NCI-H524 (cell line): Measurements from ENCODE around the gene PAPOLA.

ENCODE experiments used
- DNase-seq, 2 experiments: peaks; one replicate each; lab custom pipeline; 2025; lab: John Stamatoyannopoulos, UW

Gene PAPOLA

DNA sequence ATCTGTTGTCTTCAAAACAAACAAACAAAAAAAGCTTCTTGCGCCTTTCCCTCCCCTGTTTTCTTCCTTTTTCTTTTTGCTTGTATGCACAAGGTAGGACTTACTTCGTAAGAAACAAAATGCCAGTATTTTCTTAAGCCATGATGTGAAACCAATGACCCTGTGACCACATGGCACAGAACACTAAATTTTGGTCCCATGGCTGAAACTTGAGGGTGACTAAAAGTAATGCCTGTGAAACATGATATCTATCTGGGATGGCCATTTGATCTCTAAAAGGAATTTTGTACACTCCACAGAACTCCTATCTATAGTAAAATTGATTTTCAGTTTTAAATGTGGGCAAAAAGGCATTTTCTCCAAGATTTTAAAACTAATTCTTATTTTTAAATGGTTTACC is 63.6 kb downstream of the PAPOLA start:
- DNase-seq, result no peak

DNA sequence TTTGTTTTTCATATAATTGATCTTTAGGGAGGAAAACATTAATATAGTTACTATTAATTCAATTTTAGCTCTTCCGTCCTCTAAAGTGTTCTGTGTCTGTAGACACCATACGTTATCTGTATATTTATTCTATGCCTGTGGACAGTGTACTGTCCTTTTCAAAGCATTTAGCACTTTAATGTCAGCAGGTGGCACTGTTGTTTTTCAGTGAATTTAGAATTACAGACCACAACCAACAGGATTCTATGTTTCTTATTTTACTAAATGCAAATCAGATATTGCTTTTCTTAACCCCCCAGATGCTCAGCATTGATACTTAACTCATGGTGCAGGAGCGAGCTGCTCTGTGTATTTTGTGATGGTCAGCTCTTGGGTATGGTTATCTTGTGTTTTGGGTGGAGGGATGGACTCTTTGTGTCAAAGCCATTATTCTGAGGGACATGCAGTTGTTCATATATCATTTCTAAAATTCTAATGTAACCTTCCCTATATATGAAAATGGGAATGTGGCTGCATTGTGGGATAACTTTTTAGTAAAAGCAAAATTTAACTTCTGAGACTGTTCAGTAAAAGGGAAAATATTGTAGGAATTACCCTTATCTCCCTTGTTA is 65.2 kb downstream of the PAPOLA start:
- peak; percentile 37 to 77 for DNase-seq

DNA sequence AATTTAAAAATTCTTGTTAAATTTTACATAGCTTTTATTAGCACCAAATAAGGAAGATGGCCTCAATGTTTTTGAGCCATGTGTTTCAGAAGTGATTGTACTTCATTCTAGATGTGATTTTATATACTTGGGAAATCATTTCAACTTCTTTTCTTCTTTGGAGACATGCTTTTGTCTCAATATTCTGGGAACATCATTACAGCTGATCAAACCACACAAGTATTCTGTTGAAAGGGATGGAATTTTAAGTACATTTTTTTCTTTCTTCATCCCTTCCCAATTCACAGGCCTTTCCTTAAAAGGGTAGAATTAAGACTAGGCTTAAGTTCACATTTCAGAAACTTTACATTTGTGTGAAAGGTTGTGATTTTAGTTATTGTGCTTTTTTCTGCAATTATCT is 66.4 kb downstream of the PAPOLA start:
- DNase-seq, result no peak

DNA sequence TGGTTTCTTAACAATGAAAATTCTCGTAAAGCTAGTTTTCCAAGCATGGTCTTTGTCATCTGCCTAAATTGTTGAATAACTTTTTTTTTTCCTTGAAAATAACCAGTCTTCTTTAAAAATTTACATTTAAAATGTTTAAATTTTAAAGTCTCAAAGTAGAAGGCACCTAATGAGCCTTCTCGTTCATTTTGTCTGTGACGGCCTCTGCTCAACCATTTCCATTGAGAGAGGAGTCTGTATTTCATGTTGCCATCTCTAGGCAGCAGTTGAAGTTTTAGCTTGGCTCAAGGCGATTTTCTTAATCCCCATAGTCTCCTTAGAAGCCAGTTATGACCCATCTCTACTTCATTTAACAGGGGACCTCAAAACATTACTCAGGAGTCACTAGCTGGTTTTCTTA is 69.1 kb downstream of the PAPOLA start:
- DNase-seq, result no peak

DNA sequence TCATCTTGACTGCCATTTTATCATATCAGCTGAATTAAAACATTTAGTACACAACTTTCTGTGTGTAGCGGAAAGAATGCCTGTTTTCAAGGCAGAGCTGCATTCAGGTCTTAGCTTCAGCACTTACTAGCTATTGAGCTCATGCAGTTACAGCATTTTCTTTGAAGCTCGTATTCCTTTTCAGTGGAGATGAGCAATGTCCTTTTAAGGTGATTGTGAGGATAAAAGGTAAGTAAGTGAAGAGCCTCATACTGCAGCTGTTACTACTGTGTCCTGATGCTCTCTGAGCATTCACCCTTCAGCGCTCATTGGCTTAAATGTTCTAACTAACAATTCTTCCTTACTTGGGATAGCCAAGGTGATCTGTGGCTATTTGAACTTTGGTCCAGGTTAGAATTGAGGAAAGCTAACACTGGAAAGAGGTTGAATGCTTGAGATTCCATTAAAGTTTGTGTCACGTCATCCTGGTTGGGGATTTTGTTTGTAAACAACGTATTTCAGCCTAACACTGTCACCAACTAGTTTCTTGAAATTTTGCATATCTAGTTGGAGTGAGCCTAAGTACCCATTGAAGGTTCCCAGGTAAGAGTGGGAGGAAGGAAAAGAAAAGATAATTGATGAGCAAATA is 71.4 kb downstream of the PAPOLA start:
- peak in 1 of 2 experiments; percentile 37 for DNase-seq

DNA sequence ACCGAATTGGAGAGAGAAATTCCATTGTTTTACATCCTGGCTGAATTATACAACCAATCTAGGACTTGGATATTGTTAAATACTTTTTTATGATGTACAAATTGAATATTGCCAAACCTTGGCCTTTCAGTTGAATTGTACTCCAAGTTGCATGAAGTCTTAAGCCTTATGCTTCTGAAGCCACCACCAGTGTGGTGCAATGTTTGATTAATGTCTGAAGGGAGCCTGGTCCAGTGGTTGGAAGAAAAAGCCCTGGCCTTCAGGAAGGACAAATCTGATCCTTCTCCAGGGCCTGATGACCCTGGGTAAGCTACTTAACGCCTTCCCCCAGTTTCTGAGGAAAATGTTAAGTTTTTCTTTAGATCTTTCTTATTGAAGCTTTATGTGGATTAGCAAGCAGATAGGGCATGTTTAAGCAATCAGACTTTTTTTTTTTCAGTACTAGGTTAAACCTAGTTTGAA is 72.0 kb downstream of the PAPOLA start:
- no peak for DNase-seq

DNA sequence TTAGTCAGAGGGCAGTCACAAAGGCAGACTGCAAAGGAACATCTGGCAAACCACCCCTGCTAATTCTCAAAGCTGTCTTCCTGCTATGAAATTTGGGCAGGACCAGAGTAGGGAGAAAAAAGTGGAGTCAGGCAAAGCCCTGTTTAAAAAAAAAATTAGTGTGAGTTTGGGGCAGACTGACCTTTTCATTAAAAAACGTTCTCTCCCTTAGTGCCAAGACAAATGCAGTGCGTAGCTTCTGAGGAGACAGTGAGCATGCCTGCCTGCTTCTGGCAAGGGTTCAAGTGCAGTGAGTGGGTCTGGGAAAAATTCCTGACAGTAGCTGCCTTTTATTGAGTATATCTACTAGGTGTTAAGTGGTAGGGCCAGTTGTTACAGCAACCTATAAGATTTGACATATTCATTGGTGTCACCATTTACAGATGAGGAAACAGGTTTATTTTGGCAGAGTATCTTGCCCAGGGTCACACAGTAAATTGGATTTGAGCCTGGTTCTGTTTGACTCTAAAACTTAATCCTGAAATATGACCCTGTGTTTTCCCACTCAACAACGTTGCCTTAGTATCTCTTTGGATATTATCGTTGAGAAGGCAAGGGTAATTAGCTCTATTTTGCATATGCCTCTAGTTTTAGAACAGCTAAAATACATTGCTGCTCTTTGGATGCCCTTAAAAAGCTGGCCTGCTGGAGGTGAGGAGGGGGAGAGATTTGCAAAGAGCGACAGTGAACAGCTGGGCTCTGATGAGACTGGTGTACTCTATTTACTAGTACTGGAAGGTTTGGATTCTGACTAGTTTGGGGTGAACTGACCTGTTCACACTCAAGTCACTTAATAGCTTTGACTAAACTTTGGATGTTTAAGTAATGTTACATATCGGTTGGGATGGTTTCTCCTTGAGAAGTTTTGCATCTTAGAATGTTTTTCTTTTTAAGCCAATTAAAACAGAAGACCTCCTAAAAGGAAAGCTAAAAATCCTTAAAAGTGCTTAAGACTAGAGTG is 72.8 kb downstream of the PAPOLA start:
- peak; percentile 92 to 97 for DNase-seq

DNA sequence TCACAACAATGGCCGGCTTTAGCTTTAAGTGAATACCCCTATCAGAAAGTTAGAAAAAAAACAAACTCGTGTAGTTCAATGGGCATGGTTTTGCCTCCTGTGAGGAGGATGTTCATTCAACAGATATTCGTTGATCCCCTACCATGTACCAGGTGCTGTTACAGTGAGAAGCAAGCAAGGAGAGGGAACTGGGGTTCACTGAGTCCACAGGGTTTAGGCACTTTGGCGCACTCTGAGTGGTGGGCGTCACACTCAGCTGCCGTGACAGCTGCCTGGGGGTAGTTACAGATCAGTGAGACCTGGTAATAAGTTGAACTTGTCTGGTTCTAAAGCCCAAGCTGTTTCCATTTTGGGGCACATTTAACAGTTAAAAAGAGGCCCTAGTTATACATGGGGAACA is 74.2 kb downstream of the PAPOLA start:
- peak in 1 of 2 experiments; percentile 53 for DNase-seq

DNA sequence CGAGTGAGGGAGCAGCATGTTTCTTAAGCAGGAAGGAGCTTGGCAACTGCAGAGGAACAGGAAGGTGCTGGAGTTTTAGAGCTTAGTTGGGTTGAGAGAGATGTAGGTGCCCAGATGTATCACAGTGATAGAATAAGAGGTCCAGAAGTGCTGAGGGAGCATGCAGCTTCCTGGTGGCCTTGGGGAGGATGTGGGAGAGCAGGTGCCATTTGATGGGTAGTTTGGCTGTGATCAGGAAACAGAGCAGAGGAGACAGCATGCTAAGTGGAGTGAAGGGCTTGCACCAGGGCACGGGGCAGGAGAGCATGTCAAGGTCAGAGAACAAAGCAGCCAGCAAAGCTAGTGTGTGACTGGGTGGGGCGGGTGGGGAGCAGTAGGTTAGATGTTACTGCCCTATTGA is 74.8 kb downstream of the PAPOLA start:
- DNase-seq, result no peak

DNA sequence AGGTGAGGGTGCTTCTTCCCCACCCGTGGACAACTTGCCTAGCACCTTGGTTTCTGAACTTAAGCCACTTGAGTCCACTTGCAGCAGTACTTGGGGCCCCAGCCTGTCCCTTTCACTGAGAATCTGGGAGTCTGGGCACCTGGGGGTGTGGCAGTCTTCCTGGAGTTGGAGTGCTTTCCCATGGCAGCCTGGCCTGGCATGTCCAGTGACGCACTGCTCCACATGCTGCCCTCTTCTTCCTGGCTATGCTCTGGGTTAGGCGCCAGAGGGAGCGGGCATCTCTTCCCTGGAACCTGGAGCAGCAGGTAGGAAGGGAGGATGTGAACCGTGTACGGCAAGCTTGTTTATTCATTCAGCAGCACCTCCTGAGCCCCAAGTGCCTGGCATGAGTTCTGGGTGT is 76.4 kb downstream of the PAPOLA start:
- DNase-seq, result no peak

DNA sequence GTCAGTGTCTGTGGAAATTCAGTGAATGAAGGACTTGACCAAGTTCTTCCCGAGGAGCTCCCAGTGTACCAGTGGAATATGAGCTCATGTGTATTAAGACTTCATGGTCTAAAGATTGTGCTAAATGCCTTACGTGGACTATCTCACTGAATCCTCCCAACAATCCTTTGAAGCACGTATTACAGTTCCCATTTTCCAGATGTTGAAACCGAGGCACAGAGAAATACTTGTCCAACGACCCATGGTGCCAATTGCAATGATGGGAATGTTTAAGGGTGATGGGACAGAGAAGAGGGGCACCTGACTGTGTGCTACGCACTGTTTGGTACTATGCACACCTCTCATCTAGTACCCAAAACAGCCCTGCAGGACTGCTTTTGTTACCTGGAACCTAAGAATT is 77.2 kb downstream of the PAPOLA start:
- no peak for DNase-seq

DNA sequence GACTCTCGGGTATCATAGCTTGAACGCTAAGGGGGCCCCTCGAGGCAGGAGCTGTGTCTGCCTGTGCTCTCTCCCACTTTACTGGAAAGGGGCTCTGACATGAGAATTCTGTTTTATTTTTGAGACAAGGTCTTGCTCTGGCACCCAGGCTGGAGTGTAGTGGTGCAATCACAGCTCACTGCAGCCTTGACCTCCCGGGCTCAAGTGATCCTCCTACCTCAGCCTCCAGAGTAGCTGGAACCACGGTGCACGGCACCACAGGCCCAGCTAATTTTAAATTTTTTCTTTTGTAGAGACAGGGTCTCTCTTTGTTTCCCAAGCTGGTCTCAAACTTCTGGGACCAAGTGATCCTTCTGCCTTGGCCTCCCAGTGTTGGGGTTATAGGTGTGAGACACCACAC is 77.7 kb downstream of the PAPOLA start:
- DNase-seq, result no peak

DNA sequence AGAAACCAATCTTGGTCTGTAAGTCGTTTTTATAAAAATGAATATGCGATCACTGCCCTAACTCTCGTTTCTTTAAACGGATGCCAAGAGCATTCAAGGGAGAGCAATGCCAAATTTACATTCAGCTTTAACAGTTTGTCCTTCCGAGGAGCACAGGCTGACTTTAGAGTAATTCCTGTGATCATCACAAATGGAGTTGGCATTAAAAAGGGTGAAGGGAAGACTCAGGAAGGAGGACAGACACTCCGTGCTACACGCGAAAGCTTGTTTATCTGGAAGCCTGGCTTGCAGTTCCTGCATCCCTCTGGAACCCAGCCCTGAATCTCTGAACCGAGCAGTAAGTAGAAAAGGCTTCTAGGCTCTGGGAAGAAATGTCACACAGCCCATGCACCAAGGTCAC is 78.4 kb downstream of the PAPOLA start:
- no peak for DNase-seq

DNA sequence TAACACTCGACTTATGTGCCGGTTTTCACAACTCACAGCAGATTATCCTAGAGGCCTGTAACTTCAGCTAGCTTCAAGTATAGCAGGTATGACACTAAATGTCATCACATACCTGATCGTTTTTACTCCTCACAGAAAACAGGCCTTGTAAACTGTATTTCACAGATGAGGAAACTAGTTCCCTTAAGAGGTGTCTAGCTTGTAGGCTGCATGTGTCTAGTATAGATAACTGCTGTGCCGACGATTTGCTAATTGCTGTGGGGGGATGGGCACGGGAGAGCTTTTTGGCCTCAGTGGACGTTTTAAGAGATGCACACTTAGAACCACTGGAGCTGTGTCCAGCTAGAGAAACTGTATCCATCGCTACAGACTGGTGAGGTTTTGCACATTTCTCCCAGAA is 78.8 kb downstream of the PAPOLA start:
- DNase-seq, result no peak

DNA sequence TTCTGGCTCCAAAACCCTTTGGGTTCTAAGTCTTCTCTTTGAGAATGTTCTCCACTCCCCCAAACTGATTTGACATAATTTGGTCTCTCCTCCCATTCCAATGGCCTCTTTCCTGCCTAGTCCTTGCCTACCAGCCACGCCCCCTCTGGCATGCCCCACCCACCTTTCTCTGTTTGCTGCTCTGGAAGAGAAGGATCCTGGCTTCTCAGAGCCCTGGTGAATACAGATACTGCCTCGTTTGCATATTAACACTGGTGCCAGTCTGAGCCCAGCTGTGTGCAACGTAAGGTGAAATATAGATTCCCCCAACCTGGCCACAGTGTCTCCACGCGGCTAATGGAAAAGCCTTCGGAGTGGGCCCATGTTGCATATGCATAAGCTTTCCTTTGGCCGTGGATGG is 79.7 kb downstream of the PAPOLA start:
- DNase-seq, result no peak

DNA sequence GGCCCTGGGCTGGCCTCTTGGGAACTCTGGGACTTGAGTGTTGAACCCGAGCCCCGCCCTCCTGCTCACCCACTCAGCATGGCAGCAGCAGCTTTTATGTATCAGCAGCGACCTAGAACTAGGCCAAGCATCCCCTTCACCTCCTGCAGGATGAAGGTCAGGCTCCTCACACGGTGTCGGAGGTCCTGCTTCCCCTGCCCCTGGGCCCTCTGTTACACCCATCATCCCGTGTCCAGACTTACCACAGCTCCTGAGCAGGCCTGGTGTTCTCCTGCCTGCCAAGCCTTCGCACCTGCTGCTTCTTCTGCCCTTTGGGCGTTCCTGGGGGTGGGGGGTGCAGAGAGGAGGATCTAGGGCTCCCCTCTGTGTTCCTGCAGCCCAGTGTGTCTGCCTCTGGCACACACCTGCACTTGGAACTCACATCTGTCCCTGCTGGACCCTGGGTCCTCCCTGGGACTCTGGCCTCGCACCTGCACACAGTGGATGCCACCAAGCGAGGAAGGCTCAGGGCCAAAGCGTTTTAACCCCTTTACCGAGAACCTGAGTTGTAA is 80.3 kb downstream of the PAPOLA start:
- DNase-seq, result peak in 1 of 2 experiments; percentile 48

DNA sequence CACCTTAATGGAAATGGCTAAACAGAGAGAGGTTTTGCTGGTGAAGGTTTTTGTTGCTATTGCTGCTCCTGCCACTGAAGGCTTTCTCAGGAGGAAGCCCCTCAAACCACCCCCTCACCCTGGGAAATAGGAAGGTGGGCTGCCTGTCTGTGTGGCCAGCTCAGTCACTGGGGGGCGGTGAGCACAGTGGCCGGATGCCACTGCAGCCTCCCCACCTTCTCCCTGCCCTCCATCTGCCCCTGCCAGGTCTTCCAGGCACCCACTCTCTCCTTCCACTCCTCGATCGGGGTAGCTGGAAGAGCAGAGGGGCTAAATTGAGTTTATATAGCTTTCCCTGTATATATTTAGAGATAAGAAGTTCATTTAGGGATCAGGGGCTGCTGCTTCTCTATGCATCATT is 80.8 kb downstream of the PAPOLA start:
- peak in 1 of 2 experiments; percentile 68 for DNase-seq

DNA sequence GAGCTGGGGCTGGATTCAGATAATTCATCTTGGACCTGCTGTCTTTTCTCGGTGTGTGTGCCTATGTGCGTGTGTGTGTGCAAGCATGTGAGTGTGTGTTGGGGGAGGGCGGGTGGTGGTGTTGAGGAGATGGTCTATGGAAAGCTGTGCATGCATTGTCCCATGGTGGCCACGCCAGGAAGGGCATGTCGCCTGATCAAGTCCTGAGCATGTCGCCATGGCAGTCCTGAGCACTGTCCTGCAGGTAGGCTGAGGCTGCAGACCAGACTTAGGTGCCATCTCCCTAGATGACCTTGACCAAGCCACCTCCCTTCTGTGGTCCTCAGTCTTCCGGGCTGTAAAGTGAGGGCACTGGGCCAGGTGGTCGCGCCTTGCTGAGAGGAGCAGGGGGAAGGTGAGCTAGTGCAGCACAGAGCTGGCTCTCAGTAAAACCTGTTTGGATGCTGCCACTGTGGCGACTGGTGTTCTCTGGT is 81.4 kb downstream of the PAPOLA start:
- no peak for DNase-seq

DNA sequence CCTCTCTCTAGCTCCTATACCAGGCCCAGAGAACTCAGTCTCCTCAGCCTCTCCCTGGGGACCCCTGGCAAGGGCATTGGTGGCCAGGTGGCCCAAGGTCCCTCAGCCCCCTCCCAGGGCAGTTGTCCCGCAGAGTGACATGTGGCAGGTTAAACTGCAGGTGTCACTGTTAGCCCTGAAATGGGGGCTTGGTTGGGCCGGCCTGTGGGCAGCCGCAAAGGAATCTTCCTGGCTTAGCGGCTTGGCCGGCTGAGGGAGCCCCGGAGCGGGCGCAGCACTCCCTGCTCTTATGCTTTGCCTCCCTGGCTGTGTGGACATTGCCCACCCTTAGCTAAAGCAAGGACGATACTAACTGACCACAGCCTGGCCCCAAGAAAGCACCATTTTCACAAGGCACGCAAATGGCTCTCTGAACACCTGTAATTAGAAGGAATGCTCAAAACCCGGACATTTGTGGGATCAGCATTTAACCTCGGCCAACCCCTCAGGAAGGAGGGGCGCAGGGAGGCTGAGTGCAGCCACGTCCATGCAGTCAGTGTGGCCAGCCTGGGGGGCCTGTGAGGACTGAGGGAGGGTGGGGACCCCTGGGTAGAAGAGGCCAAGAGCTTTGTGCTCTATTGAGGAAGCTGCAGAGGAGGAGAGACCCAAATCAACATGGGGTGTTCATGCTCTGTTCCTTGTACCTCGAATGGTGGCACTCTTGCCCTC is 82.2 kb downstream of the PAPOLA start:
- DNase-seq, result peak; percentile 67 to 95

DNA sequence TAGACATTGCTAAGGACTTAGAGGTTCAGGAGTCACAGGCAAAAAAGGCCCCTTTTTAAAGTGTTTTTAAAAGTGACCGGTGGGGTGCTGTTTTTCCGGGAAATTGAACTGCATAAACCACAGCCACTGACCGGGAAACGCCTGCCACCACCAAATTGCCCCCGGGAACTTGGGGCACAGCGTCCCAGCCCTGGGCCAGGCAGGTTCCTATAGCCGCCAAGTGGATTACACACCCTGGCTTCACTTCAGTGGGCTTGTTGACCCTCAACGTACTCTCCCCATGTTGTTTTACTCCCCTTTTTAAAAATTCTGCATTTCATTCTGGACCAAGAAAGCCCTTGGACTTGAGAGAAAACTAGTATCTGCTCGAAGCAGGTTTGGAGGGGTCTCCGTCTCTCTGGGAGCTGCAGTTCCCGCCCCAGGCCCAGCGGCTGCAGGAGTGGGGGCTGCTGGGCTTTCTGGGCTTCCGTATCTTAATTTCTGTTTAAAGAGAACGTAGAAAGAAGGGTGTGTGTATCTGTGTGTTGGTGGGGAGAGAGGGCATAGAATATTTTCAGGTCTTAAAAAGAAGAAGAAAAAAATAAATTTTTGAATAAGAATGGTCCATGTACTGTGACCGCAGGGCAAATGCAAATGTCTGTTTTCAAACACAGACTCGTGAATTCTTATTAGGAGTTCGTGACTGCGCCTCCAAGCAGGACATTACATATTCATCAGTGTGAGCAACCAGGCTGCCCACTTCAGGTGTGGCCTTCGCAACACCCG is 82.9 kb downstream of the PAPOLA start:
- DNase-seq, result no peak

DNA sequence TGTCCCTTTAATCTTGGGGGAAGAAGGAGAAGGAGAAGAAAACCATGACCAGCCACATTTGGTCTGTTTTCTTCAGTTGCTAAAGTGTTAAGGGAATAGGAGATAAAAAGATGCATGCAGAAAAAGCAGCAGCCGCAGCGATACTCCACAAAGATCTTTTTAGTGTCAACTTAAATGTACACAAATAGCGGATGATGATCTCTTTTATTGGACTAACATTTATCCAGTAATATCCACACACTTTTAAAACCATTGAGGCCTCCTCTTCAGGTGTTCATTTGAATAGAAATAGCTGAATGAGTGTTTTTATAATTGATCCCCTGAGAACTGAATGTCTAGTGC is 83.5 kb downstream of the PAPOLA start:
- no peak for DNase-seq
